SU-DHL-6 (cell line): Measurements from ENCODE around the gene PHLDB1.

Experiments used
- CTCF ChIP-seq: fragments of 200-600 bp; sonication (generic); IDR thresholded peaks from one replicate; pipeline ENCODE4 v1.5.1; 2017; ENCODE audit warnings: antibody characterized with exemption, mild to moderate bottlenecking, low read length, moderate library complexity; ENCODE audit not compliant: insufficient read depth, poor library complexity, severe bottlenecking
- EZH2phosphoT487 ChIP-seq: fragments of 200-600 bp; sonication (generic), shearing (Covaris generic); conservative IDR thresholded peaks from 2 replicates; pipeline ENCODE4 v1.6.1; 2018; ENCODE audit warnings: mild to moderate bottlenecking, antibody characterized with exemption, low read length, moderate library complexity, mixed read lengths

GRCh38 chr11:118673361-118674081 lies 66.1 kb downstream of the PHLDB1 start:
- TF ChIP-seq CTCF (no peak), EZH2phosphoT487 (no peak)
